K562 (cell line): ENCODE results near the gene KDM4C. TPM values are rescaled to one million over a fixed set of nuclear protein-coding genes. Genes with fewer than 3 reads are reported as not detected.

Source experiments
- ATAC-seq: fragments of 200-7000 bp; cut with Tn5 transposase; 3 replicates; pipeline ENCODE4 v1.9.1; 2020; ENCODE audit warnings: moderate library complexity
- BruUV-seq: library from RNA; stranded (reverse); fragments of 400-500 nt; replicated peaks from 2 replicates; lab custom pipeline; 2021; lab: Mats Ljungman, UMichigan
- CTCF ChIA-PET: fragments of 300-600 bp; formaldehyde crosslinking; extraction: SDS; loops from one replicate; lab custom pipeline; 2021; ENCODE audit warnings: low intra/inter-chr PET ratio; lab: Yijun Ruan, JAX
- POLR2A ChIA-PET: fragments of 300-600, 350-650 bp; sonication (Branson Sonifier 250); formaldehyde crosslinking; extraction: SDS; loops from one replicate; lab custom pipeline; 2021; ENCODE audit warnings: antibody characterized with exemption, inconsistent platforms; lab: Yijun Ruan, JAX
- DNase-seq, 4 experiments: peaks; one replicate each; pipeline versions ENCODE4 v3.0.0 to v3.0.0-alpha.2; 2011 to 2018; ENCODE audit warnings: low spot score in 3 of 4, mixed read lengths in 3 of 4; ENCODE audit errors: extremely low read depth in 1 of 4
- FAIRE-seq: peaks from 2 replicates; lab custom pipeline; 2011; peaks lifted over from hg19 to GRCh38; lab: Jason Lieb, UNC
- H2AFZ ChIP-seq: 2 replicates; pipeline ENCODE4 v1.6.0; 2011; ENCODE audit warnings: low read depth, low read length, control low read depth, inconsistent platforms
- H3K27ac ChIP-seq: fragments of 200-600 bp; 3 replicates; pipeline ENCODE4 v1.8.0; 2011; ENCODE audit warnings: low read depth, mild to moderate bottlenecking, control low read depth, inconsistent platforms, low read length, moderate library complexity, mixed read lengths; ENCODE audit errors: extremely low read depth
- H3K27me3 ChIP-seq, 2 experiments: fragments of 300-600 bp in 1 of 2; 2 replicates in 1 of 2; 3 replicates in 1 of 2; pipeline versions ENCODE4 v1.6.0 to v1.8.0; 2011; ENCODE audit warnings: inconsistent platforms in 2 of 2, low read length in 2 of 2, mild to moderate bottlenecking in 1 of 2, mixed read lengths in 1 of 2, moderate library complexity in 1 of 2; ENCODE audit not compliant: control insufficient read depth in 2 of 2, insufficient read depth in 2 of 2
- H3K36me3 ChIP-seq: fragments of 300-600 bp; 3 replicates; pipeline ENCODE4 v1.8.0; 2011; ENCODE audit warnings: mild to moderate bottlenecking, low read length, inconsistent platforms; ENCODE audit not compliant: control insufficient read depth, insufficient read depth
- H3K4me1 ChIP-seq, 2 experiments: fragments of 200-600 bp in 1 of 2; replicated peaks in 1 of 2; 2 replicates in 1 of 2; 3 replicates in 1 of 2; pipeline versions ENCODE4 v1.5.1 to v1.8.0; 2011; ENCODE audit warnings: inconsistent platforms in 2 of 2, low read length in 2 of 2, mild to moderate bottlenecking in 1 of 2, mixed read lengths in 1 of 2, moderate library complexity in 1 of 2; ENCODE audit not compliant: control insufficient read depth in 2 of 2, insufficient read depth in 2 of 2
- H3K4me2 ChIP-seq: 2 replicates; pipeline ENCODE4 v1.6.1; 2011; ENCODE audit warnings: low read length, control low read depth, inconsistent platforms, mixed read lengths; ENCODE audit not compliant: insufficient read depth
- H3K4me3 ChIP-seq: fragments of 200-600 bp; sonication (generic), shearing (Covaris generic); 2 replicates; pipeline ENCODE4 v1.5.1; 2016; ENCODE audit warnings: control low read depth, inconsistent platforms
- H3K79me2 ChIP-seq: fragments of 200-600 bp; 3 replicates; pipeline ENCODE4 v1.8.0; 2011; ENCODE audit warnings: low read length, inconsistent platforms; ENCODE audit not compliant: control insufficient read depth, insufficient read depth
- H3K9ac ChIP-seq, 2 experiments: 2 replicates each; pipeline versions ENCODE4 v1.6.0 to v1.6.1; 2011; ENCODE audit warnings: low read depth in 2 of 2, low read length in 2 of 2, control low read depth in 1 of 2, inconsistent platforms in 1 of 2, mild to moderate bottlenecking in 1 of 2, mixed read lengths in 1 of 2; ENCODE audit not compliant: insufficient read depth in 1 of 2
- H3K9me1 ChIP-seq: one replicate; pipeline ENCODE4 v1.6.0; 2011; ENCODE audit warnings: inconsistent platforms, mild to moderate bottlenecking, low read length, moderate library complexity; ENCODE audit not compliant: control insufficient read depth, insufficient read depth
- H3K9me3 ChIP-seq: replicated peaks from 2 replicates; pipeline ENCODE4 v1.5.1; 2011; ENCODE audit warnings: low read depth, low read length, inconsistent platforms; ENCODE audit not compliant: control insufficient read depth, insufficient read depth
- H4K20me1 ChIP-seq: replicated peaks from 2 replicates; pipeline ENCODE4 v1.6.1; 2011; ENCODE audit warnings: low read length, inconsistent platforms, mixed read lengths; ENCODE audit not compliant: control insufficient read depth, insufficient read depth
- HNRNPL ChIP-seq: fragments of 200-400 bp; formaldehyde crosslinking; IDR thresholded peaks from 2 replicates; pipeline ENCODE4 v1.6.1; 2017; ENCODE audit warnings: low read depth, mild to moderate bottlenecking, low read length
- MCM3 ChIP-seq: fragments of 450-650 bp; IDR thresholded peaks from 2 replicates; pipeline ENCODE4 v1.6.1; 2016
- MTA3 ChIP-seq: fragments of 450-650 bp; formaldehyde crosslinking; IDR thresholded peaks from 2 replicates; pipeline ENCODE4 v1.6.1; 2017; ENCODE audit warnings: mild to moderate bottlenecking, borderline replicate concordance
- PRDM10 ChIP-seq: fragments of 450-650 bp; IDR thresholded peaks from 2 replicates; pipeline ENCODE4 v1.6.1; 2018; ENCODE audit not compliant: partially characterized antibody
- RBM17 ChIP-seq: fragments of 200-400 bp; formaldehyde crosslinking; IDR thresholded peaks from 2 replicates; pipeline ENCODE4 v1.6.1; 2017; ENCODE audit warnings: low read depth, mild to moderate bottlenecking, low read length, borderline replicate concordance
- SREBF2 ChIP-seq: sonication (generic); formaldehyde crosslinking; IDR thresholded peaks from 2 replicates; pipeline ENCODE4 v1.4.0; 2020; ENCODE audit warnings: mild to moderate bottlenecking, missing genetic modification reagents
- TEAD2 ChIP-seq: fragments of 450-650 bp; IDR thresholded peaks from 2 replicates; pipeline ENCODE4 v1.6.1; 2016; ENCODE audit warnings: missing genetic modification characterization, control low read depth, missing compliant biosample characterization
- ZKSCAN3 ChIP-seq: fragments of 250-450 bp; sonication (Bioruptor Pico); IDR thresholded peaks from 2 replicates; pipeline ENCODE4 v1.4.0; 2020
- ZNF24 ChIP-seq: fragments of 450-650 bp; IDR thresholded peaks from 2 replicates; pipeline ENCODE4 v1.6.1; 2016
- ZNF444 ChIP-seq: fragments of 250-450 bp; sonication (Bioruptor Pico); IDR thresholded peaks from 2 replicates; pipeline ENCODE4 v1.4.0; 2020; ENCODE audit warnings: mild to moderate bottlenecking, moderate library complexity
- ZNF644 ChIP-seq: fragments of 200-800 bp; sonication (Bioruptor generic); IDR thresholded peaks from 2 replicates; pipeline ENCODE4 v1.6.1; 2016; ENCODE audit warnings: low read depth, missing genetic modification characterization, missing compliant biosample characterization
- ZNF764 ChIP-seq: fragments of 250-450 bp; sonication (Bioruptor Pico); IDR thresholded peaks from 2 replicates; pipeline ENCODE4 v1.4.0; 2020; ENCODE audit warnings: low read depth, mild to moderate bottlenecking, moderate library complexity
- ZNF778 ChIP-seq: fragments of 450-650 bp; formaldehyde crosslinking; IDR thresholded peaks from 2 replicates; pipeline ENCODE4 v1.4.0; 2020; ENCODE audit warnings: mild to moderate bottlenecking, moderate library complexity
- ZSCAN32 ChIP-seq: fragments of 450-650 bp; formaldehyde crosslinking; IDR thresholded peaks from 2 replicates; pipeline ENCODE4 v1.4.0; 2020; ENCODE audit warnings: mild to moderate bottlenecking, moderate library complexity
- in situ Hi-C: fragments of 300-500 bp; cut with MboI; formaldehyde crosslinking; loops from 4 replicates; pipeline ENCODE4 v1.15.0; 2018; ENCODE audit warnings: inconsistent platforms, mixed read lengths
- intact Hi-C: fragments of 100-400 bp; cut with micrococcal nuclease; formaldehyde crosslinking; loops from 2 replicates; pipeline ENCODE4 v1.14.2; 2022
- polyA plus RNA-seq, 8 experiments: library from polyadenylated mRNA; depleted of rRNA in 4 of 8; stranded (reverse) in 5 of 8; unstranded in 3 of 8; fragments of >200 nt; fragmentation: Nextera tagmentation in 2 of 8; fragmentation: Illumina TruSeq in 1 of 8; extraction: Ambion mirVana in 2 of 8; extraction: Trizol in 1 of 8; gene quantifications; 2 replicates each; pipeline versions ENCODE4 v1.2.1 to v1.2.3, GENCODE V29; 2011 to 2014; ENCODE audit warnings: inconsistent platforms in 1 of 8, missing spikeins in 1 of 8
- total RNA-seq, 7 experiments: library from RNA; depleted of rRNA in 6 of 7; stranded (reverse); fragments of >200 nt in 6 of 7; fragmentation: Illumina TruSeq in 2 of 7; extraction: Trizol in 2 of 7; gene quantifications; 2 replicates each; pipeline versions ENCODE4 v1.2.1 to v1.2.3, GENCODE V29; 2011 to 2021; ENCODE audit warnings: low replicate concordance in 1 of 7
- TF ChIP-seq, protein P1 (sequence below): fragments of 450-650 bp; IDR thresholded peaks from 2 replicates; pipeline ENCODE4 v1.6.1; 2016
- TF ChIP-seq, protein P2 (sequence below): fragments of 200-800 bp; sonication (Bioruptor generic); IDR thresholded peaks from 2 replicates; pipeline ENCODE4 v1.6.1; 2017; ENCODE audit warnings: missing genetic modification characterization, missing compliant biosample characterization

Gene KDM4C
- total and polyA plus RNA-seq, 9 of the 15 experiments (the other 6 are each of a cell fraction or from before 2014, with no cell fraction given): 5.4 to 17.0 (median 12.6) TPM

DNA sequence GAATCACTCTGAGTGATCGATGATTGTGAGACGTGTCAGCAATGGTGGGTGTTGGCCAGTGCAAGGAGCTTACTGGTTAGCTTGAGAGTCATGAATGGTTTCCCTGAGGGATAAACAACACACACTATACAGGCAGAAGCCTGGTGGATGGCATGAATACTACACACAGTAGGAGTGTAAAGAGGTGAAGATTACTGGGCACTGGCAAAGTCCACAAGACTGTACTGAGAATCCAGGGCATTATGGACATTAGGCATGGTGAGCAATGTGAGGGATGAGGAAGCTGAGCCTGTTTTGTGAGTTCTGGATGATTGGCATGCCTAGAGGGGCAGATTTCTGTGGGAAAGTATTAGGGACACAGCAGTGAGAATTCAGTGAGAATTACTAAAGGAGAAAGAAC is 71.3 kb downstream of the KDM4C start (continued):
- TF ChIP-seq RBM17: no peak

- FAIRE-seq (no peak), ATAC-seq (no peak), DNase-seq (no peak)
- Histone ChIP-seq H3K9ac (no peak overlapping the region), H3K79me2 (no peaks in the 10 kb centered on the region), H3K36me3 (0 out of 3 replicates have a peak, but pooled peaks cover 2% of the 10 kb centered on the region), H3K27ac (no peak overlapping the region), H3K4me2 (no peak overlapping the region), H3K4me1 (no peaks in the 10 kb centered on the region; a peak in 2 of 5 replicates), H3K27me3 (no peaks in the 10 kb centered on the region), H2AFZ (no peak overlapping the region), H3K9me3 (peaks cover 4% of the 10 kb centered on the region; the same call in 1 of the 2 replicates), H3K4me3 (no peak overlapping the region), H4K20me1 (no peaks in the 10 kb centered on the region), H3K9me1 (no peaks in the 10 kb centered on the region)
- in situ Hi-C loops: no loop called here
- BruUV-seq: no TSS peak
- POLR2A ChIA-PET: interaction anchor here (0.5 kb wide), 1 partner anchor 23 kb away, joined by 4 read pairs; no protein-coding TSS in a partner anchor
- CTCF ChIA-PET: no interaction called here
- intact Hi-C loops: loop anchor here (5.0 to 10.0 kb wide), 3 partner anchors 78 to 705 kb away; no protein-coding TSS in a partner anchor
- no peak for TF ChIP-seq ZNF24
- TF ChIP-seq, protein P1, sequence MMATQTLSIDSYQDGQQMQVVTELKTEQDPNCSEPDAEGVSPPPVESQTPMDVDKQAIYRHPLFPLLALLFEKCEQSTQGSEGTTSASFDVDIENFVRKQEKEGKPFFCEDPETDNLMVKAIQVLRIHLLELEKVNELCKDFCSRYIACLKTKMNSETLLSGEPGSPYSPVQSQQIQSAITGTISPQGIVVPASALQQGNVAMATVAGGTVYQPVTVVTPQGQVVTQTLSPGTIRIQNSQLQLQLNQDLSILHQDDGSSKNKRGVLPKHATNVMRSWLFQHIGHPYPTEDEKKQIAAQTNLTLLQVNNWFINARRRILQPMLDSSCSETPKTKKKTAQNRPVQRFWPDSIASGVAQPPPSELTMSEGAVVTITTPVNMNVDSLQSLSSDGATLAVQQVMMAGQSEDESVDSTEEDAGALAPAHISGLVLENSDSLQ: no peak
- no peak for TF ChIP-seq MCM3
- no peak for TF ChIP-seq ZNF778
- TF ChIP-seq, protein P2, sequence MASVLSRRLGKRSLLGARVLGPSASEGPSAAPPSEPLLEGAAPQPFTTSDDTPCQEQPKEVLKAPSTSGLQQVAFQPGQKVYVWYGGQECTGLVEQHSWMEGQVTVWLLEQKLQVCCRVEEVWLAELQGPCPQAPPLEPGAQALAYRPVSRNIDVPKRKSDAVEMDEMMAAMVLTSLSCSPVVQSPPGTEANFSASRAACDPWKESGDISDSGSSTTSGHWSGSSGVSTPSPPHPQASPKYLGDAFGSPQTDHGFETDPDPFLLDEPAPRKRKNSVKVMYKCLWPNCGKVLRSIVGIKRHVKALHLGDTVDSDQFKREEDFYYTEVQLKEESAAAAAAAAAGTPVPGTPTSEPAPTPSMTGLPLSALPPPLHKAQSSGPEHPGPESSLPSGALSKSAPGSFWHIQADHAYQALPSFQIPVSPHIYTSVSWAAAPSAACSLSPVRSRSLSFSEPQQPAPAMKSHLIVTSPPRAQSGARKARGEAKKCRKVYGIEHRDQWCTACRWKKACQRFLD: no peak
- no peak for TF ChIP-seq ZKSCAN3 (CRISPR knock-in tag)
- TF ChIP-seq SREBF2 (CRISPR knock-in tag): no peak
- no peak for TF ChIP-seq ZSCAN32 (CRISPR knock-in tag)
- TF ChIP-seq MTA3: no peak
- no peak for TF ChIP-seq TEAD2 (tag)
- TF ChIP-seq HNRNPL: no peak
- TF ChIP-seq PRDM10: no peak
- no peak for TF ChIP-seq ZNF644 (tag)
- no peak for TF ChIP-seq ZNF444 (CRISPR knock-in tag)
- TF ChIP-seq ZNF764 (CRISPR knock-in tag): no peak
These were observed 71.8 kb downstream of the KDM4C start for GRCh38 chr9:6829536-6829935.
